ENCODE results near the gene VSTM2L. TPM values are rescaled to one million over a fixed set of nuclear protein-coding genes. Genes with fewer than 3 reads are reported as not detected.

Gene VSTM2L
- total RNA-seq, 2 experiments from 2014 or later: 0.17 TPM; not detected in 1

GRCh38 chr20:37904008-37904642 lies 1.2 kb downstream of the VSTM2L start:
- H3K36me3 ChIP-seq (ENCODE audit: insufficient read depth, low read length): no peaks in the 10 kb centered on the region
- ChIA-PET POLR2A (no interaction called here), CTCF (ENCODE audit: unreplicated experiment) (no interaction called here)
- no peak for TF ChIP-seq EZH2phosphoT487 (IDR thresholded peaks at IDR 0.05; ENCODE audit: borderline replicate concordance, low read depth, low read length)
- TF ChIP-seq CTCF (conservative IDR thresholded peaks at IDR 0.05; ENCODE audit: low read length): no peak
- no peak overlapping the region for H3K4me2 ChIP-seq (ENCODE audit: low read length)
- no peaks in the 10 kb centered on the region for H3K4me1 ChIP-seq (ENCODE audit: insufficient read depth, low read length, poor library complexity, severe bottlenecking)
- H3K27ac ChIP-seq (ENCODE audit: low read depth, low read length, poor library complexity, severe bottlenecking): no peak overlapping the region
- no peak overlapping the region for H3K4me3 ChIP-seq (ENCODE audit: low read depth, low read length, poor library complexity, severe bottlenecking)
- BruUV-seq (replicated peaks): no TSS peak
- no peaks in the 10 kb centered on the region for H3K9me3 ChIP-seq (ENCODE audit: low read length)
- intact Hi-C loops (cut with micrococcal nuclease; ENCODE audit: unreplicated experiment): no loop called here
- H4K20me1 ChIP-seq (ENCODE audit: insufficient read depth, low read length): no peaks in the 10 kb centered on the region
- no peak overlapping the region for H2AFZ ChIP-seq (ENCODE audit: low read length)
- DNase-seq (ENCODE audit: low spot score): no peak
- no peaks in the 10 kb centered on the region for H3K9me2 ChIP-seq (ENCODE audit: insufficient read depth, low read length)
- H3K79me2 ChIP-seq (ENCODE audit: insufficient read depth, low read depth, low read length): no peaks in the 10 kb centered on the region

GRCh38 chr20:37904845-37905373 lies 2.0 kb downstream of the VSTM2L start:
- Histone ChIP-seq H3K9me2 (ENCODE audit: insufficient read depth, low read length) (no peaks in the 10 kb centered on the region), H2AFZ (ENCODE audit: low read length) (no peak overlapping the region), H3K27ac (ENCODE audit: low read depth, low read length, poor library complexity, severe bottlenecking) (no peak overlapping the region), H3K4me3 (ENCODE audit: low read depth, low read length, poor library complexity, severe bottlenecking) (no peak overlapping the region), H3K9me3 (ENCODE audit: low read length) (no peaks in the 10 kb centered on the region), H4K20me1 (ENCODE audit: insufficient read depth, low read length) (no peaks in the 10 kb centered on the region), H3K79me2 (ENCODE audit: insufficient read depth, low read depth, low read length) (no peaks in the 10 kb centered on the region), H3K4me1 (ENCODE audit: insufficient read depth, low read length, poor library complexity, severe bottlenecking) (no peaks in the 10 kb centered on the region), H3K4me2 (ENCODE audit: low read length) (no peak overlapping the region), H3K36me3 (ENCODE audit: insufficient read depth, low read length) (no peaks in the 10 kb centered on the region)
- BruUV-seq (replicated peaks): no TSS peak
- POLR2A ChIA-PET: no interaction called here
- intact Hi-C loops (cut with micrococcal nuclease; ENCODE audit: unreplicated experiment): no loop called here
- DNase-seq (ENCODE audit: low spot score): no peak
- CTCF ChIA-PET (ENCODE audit: unreplicated experiment): no interaction called here
- TF ChIP-seq CTCF (conservative IDR thresholded peaks at IDR 0.05; ENCODE audit: low read length) (no peak), EZH2phosphoT487 (IDR thresholded peaks at IDR 0.05; ENCODE audit: borderline replicate concordance, low read depth, low read length) (no peak)

Measured in OCI-LY7 (cell line).